Heart left ventricle (tissue), 13 donors: ENCODE data around the gene CDKN3.

ENCODE experiments used
- POLR2A ChIP-seq, 2 donors: fragments of 450-650 bp; IDR thresholded peaks; one replicate each; pipeline ENCODE4 v1.6.1; 2017; ENCODE audit warnings: antibody characterized with exemption in 2 of 2, mild to moderate bottlenecking in 2 of 2, moderate library complexity in 2 of 2
- TF ChIP-seq, protein P1 (sequence below), 12 donors: fragments of 200-600 bp; sonication (generic) in 4 of 12; IDR thresholded peaks; one replicate each; pipeline versions ENCODE4 v1.5.0 to v1.8.0; 2018 to 2022; ENCODE audit warnings: antibody characterized with exemption in 12 of 12, mild to moderate bottlenecking in 5 of 12
- donor health status: ischemic (EF 13 %, LVEDD 7.1; RV severe dilation, severe dysfunction).
- donor health status: DM: no; HTN: yes; CAD: no.
- donor health status: DM: no; HTN: no; CAD: no.
- donor health status: ischemic (EF 25% LVEDD 6.9; RV normal size, moderate dysfunction).
- donor health status: ischemic (EF 25% LVEDD 5.7; RV mildly dilated, moderate dysfunction).
- donor health status: ischemic (EF 35%, LVEDD 5.7; RV mildly dilated, moderate dysfunction).
- donor health status: nonischemic (EF 11% LVEDD 7.7; RV severe dilation, severe dysfunction).
- donor health status: DM: yes; HTN: yes; CAD: no.
- donor health status: PGD.
- donor health status: ischemic (EF 29% LVEDD 5.4; RV normal size, mild dysfunction).
- donor health status: nonischemic (EF 23%, LVEDD 6.1; RV moderate dilation, normal function).

DNA sequence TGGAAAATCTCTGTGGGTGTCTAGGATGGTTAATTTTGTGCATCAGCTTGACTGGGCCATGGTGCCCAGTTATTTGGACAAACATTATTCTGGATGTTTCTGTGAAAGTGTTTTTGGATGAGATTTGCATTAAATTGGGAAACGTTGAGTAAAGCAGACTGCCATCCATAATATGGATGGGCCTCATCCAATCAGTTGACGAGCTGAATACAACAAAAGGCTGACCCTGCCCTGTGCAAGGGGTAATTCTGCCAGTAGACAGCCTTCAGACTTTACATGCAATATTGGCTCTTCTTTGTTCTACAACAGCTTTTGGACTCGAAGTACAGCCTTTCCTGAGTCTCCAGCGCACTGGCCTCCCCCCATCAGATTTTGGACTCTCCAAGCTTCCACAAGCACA, 1.5 kb upstream of the CDKN3 start:
- TF ChIP-seq, protein P1, sequence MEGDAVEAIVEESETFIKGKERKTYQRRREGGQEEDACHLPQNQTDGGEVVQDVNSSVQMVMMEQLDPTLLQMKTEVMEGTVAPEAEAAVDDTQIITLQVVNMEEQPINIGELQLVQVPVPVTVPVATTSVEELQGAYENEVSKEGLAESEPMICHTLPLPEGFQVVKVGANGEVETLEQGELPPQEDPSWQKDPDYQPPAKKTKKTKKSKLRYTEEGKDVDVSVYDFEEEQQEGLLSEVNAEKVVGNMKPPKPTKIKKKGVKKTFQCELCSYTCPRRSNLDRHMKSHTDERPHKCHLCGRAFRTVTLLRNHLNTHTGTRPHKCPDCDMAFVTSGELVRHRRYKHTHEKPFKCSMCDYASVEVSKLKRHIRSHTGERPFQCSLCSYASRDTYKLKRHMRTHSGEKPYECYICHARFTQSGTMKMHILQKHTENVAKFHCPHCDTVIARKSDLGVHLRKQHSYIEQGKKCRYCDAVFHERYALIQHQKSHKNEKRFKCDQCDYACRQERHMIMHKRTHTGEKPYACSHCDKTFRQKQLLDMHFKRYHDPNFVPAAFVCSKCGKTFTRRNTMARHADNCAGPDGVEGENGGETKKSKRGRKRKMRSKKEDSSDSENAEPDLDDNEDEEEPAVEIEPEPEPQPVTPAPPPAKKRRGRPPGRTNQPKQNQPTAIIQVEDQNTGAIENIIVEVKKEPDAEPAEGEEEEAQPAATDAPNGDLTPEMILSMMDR (IDR thresholded peaks at IDR 0.05): no peak
- TF ChIP-seq POLR2A (IDR thresholded peaks at IDR 0.05): no peak
